MM.1S (cell line): ENCODE measurements around the gene SOWAHB.

Source experiments
- DNase-seq: peaks from one replicate; pipeline ENCODE4 v3.0.0-alpha.2; 2015
- H2AFZ ChIP-seq: fragments of 300-600 bp; sonication (generic); 2 replicates; pipeline ENCODE4 v1.6.0; 2016; ENCODE audit warnings: antibody characterized with exemption, low read length
- H3F3A ChIP-seq: fragments of 300-600 bp; sonication (generic); 2 replicates; pipeline ENCODE4 v1.6.1; 2016; ENCODE audit warnings: mild to moderate bottlenecking, antibody characterized with exemption, low read length, moderate library complexity, mixed read lengths; ENCODE audit not compliant: insufficient read depth
- H3K27ac ChIP-seq: fragments of 300-600 bp; sonication (generic); 2 replicates; pipeline ENCODE4 v1.5.1; 2016; ENCODE audit warnings: mild to moderate bottlenecking, low read length
- H3K27me3 ChIP-seq: fragments of 300-600 bp; sonication (generic); replicated peaks from 2 replicates; pipeline ENCODE4 v1.6.0; 2016; ENCODE audit warnings: low read length; ENCODE audit not compliant: insufficient read depth
- H3K36me3 ChIP-seq: fragments of 300-600 bp; sonication (generic); replicated peaks from 2 replicates; pipeline ENCODE4 v1.6.1; 2016; ENCODE audit warnings: mild to moderate bottlenecking, low read length, mixed read lengths; ENCODE audit not compliant: insufficient read depth
- H3K4me1 ChIP-seq: fragments of 300-600 bp; sonication (generic); 2 replicates; pipeline ENCODE4 v1.6.1; 2016; ENCODE audit warnings: low read length, mixed read lengths
- H3K4me2 ChIP-seq: fragments of 300-600 bp; sonication (generic); 2 replicates; pipeline ENCODE4 v1.6.0; 2016; ENCODE audit warnings: low read depth, low read length
- H3K4me3 ChIP-seq: fragments of 300-600 bp; sonication (generic); 2 replicates; pipeline ENCODE4 v1.5.1; 2016; ENCODE audit warnings: low read length, mixed read lengths
- H3K79me2 ChIP-seq: fragments of 300-600 bp; sonication (generic); 2 replicates; pipeline ENCODE4 v1.6.1; 2016; ENCODE audit warnings: mixed run types, low read length, mixed read lengths
- H3K9ac ChIP-seq: fragments of 300-600 bp; sonication (generic); 2 replicates; pipeline ENCODE4 v1.6.1; 2016; ENCODE audit warnings: low read length, mixed read lengths
- H3K9me2 ChIP-seq: fragments of 300-600 bp; sonication (generic); replicated peaks from 2 replicates; pipeline ENCODE4 v1.6.1; 2016; ENCODE audit warnings: mild to moderate bottlenecking, low read length, mixed read lengths; ENCODE audit not compliant: insufficient read depth
- H3K9me3 ChIP-seq: fragments of 300-600 bp; sonication (generic); replicated peaks from 2 replicates; pipeline ENCODE4 v1.6.1; 2016; ENCODE audit warnings: mild to moderate bottlenecking, low read length, mixed read lengths; ENCODE audit not compliant: insufficient read depth
- H4K20me1 ChIP-seq: fragments of 300-600 bp; sonication (generic); 2 replicates; pipeline ENCODE4 v1.6.1; 2016; ENCODE audit warnings: mild to moderate bottlenecking, low read length, moderate library complexity, mixed read lengths; ENCODE audit not compliant: insufficient read depth
- CTCF ChIP-seq: fragments of 300-600 bp; sonication (generic); IDR thresholded peaks from 2 replicates; pipeline ENCODE4 v1.5.1; 2016; ENCODE audit warnings: antibody characterized with exemption, low read length, mixed read lengths
- EZH2 ChIP-seq: fragments of 300-600 bp; sonication (generic); optimal IDR thresholded peaks from 2 replicates; pipeline ENCODE3; 2017; ENCODE audit warnings: low read depth, mild to moderate bottlenecking, antibody characterized with exemption, low read length, mixed read lengths
- EZH2phosphoT487 ChIP-seq: fragments of 300-600 bp; sonication (generic); IDR thresholded peaks from 2 replicates; pipeline ENCODE4 v1.6.1; 2018; ENCODE audit warnings: antibody characterized with exemption, low read length

The SOWAHB gene

GRCh38 chr4:76897536-76898384 lies at the start of gene SOWAHB:
Gene SOWAHB, minus strand, starts transcription at chr4:76898144. Its CDS starts 295 bp downstream, at chr4:76897849.
- H2AFZ ChIP-seq = peak within 1 kb of the TSS; percentile 61
- H3K27me3 ChIP-seq = no peaks in the 10 kb centered on the region
- H3F3A ChIP-seq = peaks cover 4% of the 10 kb centered on the region; the same call in 1 of the 2 replicates
- no peaks in the 10 kb centered on the region for H3K79me2 ChIP-seq
- H3K4me2 ChIP-seq = peak within 1 kb of the TSS; percentile 47
- H3K9me3 ChIP-seq = no peaks in the 10 kb centered on the region
- peak within 1 kb of the TSS; percentile 63 for H3K4me3 ChIP-seq
- no peaks in the 10 kb centered on the region for H4K20me1 ChIP-seq
- TF ChIP-seq EZH2phosphoT487 (no peak), EZH2 (no peak), CTCF (no peak)
- DNase-seq = peak; percentile 90
- no peaks in the 10 kb centered on the region for H3K36me3 ChIP-seq
- peak within 1 kb of the TSS; percentile 47; the same call in 1 of the 2 replicates for H3K9ac ChIP-seq
- peak within 1 kb of the TSS; percentile 6; the same call in 1 of the 2 replicates for H3K27ac ChIP-seq
- H3K4me1 ChIP-seq = 0 out of 2 replicates have a peak, but pooled peaks cover 5% of the 10 kb centered on the region
- H3K9me2 ChIP-seq = no peaks in the 10 kb centered on the region

GRCh38 chr4:76947369-76947768 lies 49.4 kb upstream of the SOWAHB start:
- no peak for DNase-seq
- peaks cover 23% of the 10 kb centered on the region for H3K79me2 ChIP-seq
- H3K27ac ChIP-seq = no peak overlapping the region
- H3F3A ChIP-seq = no peaks in the 10 kb centered on the region
- H3K9me2 ChIP-seq = no peaks in the 10 kb centered on the region
- H2AFZ ChIP-seq = no peak overlapping the region
- H3K27me3 ChIP-seq = no peaks in the 10 kb centered on the region
- no peaks in the 10 kb centered on the region for H4K20me1 ChIP-seq
- H3K4me3 ChIP-seq = no peak overlapping the region
- no peak overlapping the region for H3K4me2 ChIP-seq
- H3K36me3 ChIP-seq = no peaks in the 10 kb centered on the region
- TF ChIP-seq EZH2phosphoT487 = no peak
- TF ChIP-seq EZH2 = no peak
- no peak for TF ChIP-seq CTCF
- no peak overlapping the region for H3K9ac ChIP-seq
- H3K9me3 ChIP-seq = no peaks in the 10 kb centered on the region
- peaks cover 10% of the 10 kb centered on the region for H3K4me1 ChIP-seq

- Histone ChIP-seq H3K36me3 (no peaks in the 10 kb centered on the region), H3F3A (no peaks in the 10 kb centered on the region), H2AFZ (no peak overlapping the region), H3K9me2 (no peaks in the 10 kb centered on the region), H3K79me2 (no peaks in the 10 kb centered on the region), H3K27ac (no peak overlapping the region), H3K9ac (no peak overlapping the region), H3K4me2 (no peak overlapping the region), H3K4me1 (no peaks in the 10 kb centered on the region), H4K20me1 (no peaks in the 10 kb centered on the region), H3K27me3 (no peaks in the 10 kb centered on the region), H3K9me3 (no peaks in the 10 kb centered on the region), H3K4me3 (no peak overlapping the region)
- TF ChIP-seq CTCF (no peak), EZH2 (no peak), EZH2phosphoT487 (no peak)
- DNase-seq = no peak
These were observed 45.8 kb upstream of the SOWAHB start for GRCh38 chr4:76943790-76944189.
